IMR-90 (cell line): ENCODE data around the gene CCT5. TPM values are rescaled to one million over a fixed set of nuclear protein-coding genes. Genes with fewer than 3 reads are reported as not detected.

ENCODE experiments used
- ATAC-seq: fragments of 200-7000 bp; cut with Tn5 transposase; 2 replicates; pipeline ENCODE4 v1.9.1; 2020; ENCODE audit warnings: low read depth, mild to moderate bottlenecking, moderate library complexity
- BruUV-seq: library from RNA; stranded (reverse); fragments of 400-500 nt; replicated peaks from 2 replicates; lab custom pipeline; 2021; lab: Mats Ljungman, UMichigan
- CTCF ChIA-PET: fragments of 300-600 bp; formaldehyde crosslinking; extraction: SDS; loops from one replicate; lab custom pipeline; 2021; ENCODE audit warnings: antibody characterized with exemption; lab: Yijun Ruan, JAX
- POLR2A ChIA-PET: fragments of 300-600 bp; sonication (Branson Sonifier 250); formaldehyde crosslinking; loops from one replicate; lab custom pipeline; 2022; ENCODE audit warnings: antibody characterized with exemption; ENCODE audit not compliant: unreplicated experiment; lab: Charles Lee
- DNase-seq: peaks from one replicate; pipeline ENCODE4 v3.0.0; 2013
- H2AFZ ChIP-seq: replicated peaks from 2 replicates; pipeline ENCODE3; 2013; ENCODE audit warnings: low read length, mild to moderate bottlenecking; ENCODE audit not compliant: poor library complexity
- H2AK5ac ChIP-seq: 2 replicates; pipeline ENCODE4 v1.6.1; 2013; ENCODE audit warnings: low read depth, low read length, inconsistent platforms
- H2AK9ac ChIP-seq: replicated peaks from 2 replicates; pipeline ENCODE3; 2013; ENCODE audit warnings: mild to moderate bottlenecking, low read depth, low read length, moderate library complexity; ENCODE audit not compliant: poor library complexity
- H2BK120ac ChIP-seq: 2 replicates; pipeline ENCODE4 v1.6.1; 2013; ENCODE audit warnings: low read depth, low read length, inconsistent platforms
- H2BK15ac ChIP-seq: 3 replicates; pipeline ENCODE4 v1.6.1; 2013; ENCODE audit warnings: low read depth, low read length, inconsistent platforms
- H2BK20ac ChIP-seq: 2 replicates; pipeline ENCODE4 v1.6.1; 2013; ENCODE audit warnings: low read depth, mild to moderate bottlenecking, inconsistent platforms, low read length, moderate library complexity
- H2BK5ac ChIP-seq: 2 replicates; pipeline ENCODE4 v1.6.1; 2013; ENCODE audit warnings: mild to moderate bottlenecking, low read depth, low read length, inconsistent platforms; ENCODE audit not compliant: poor library complexity, severe bottlenecking
- H3K14ac ChIP-seq: replicated peaks from 2 replicates; pipeline ENCODE4 v1.6.1; 2013; ENCODE audit warnings: low read depth, low read length, inconsistent platforms
- H3K18ac ChIP-seq: 2 replicates; pipeline ENCODE4 v1.6.1; 2013; ENCODE audit warnings: low read depth, low read length, control low read depth
- H3K23ac ChIP-seq: 2 replicates; pipeline ENCODE4 v1.6.1; 2013; ENCODE audit warnings: low read depth, low read length, inconsistent platforms
- H3K27ac ChIP-seq: 2 replicates; pipeline ENCODE4 v1.5.1; 2013; ENCODE audit warnings: mild to moderate bottlenecking, control low read depth, low read length; ENCODE audit not compliant: insufficient read depth
- H3K27me3 ChIP-seq: 2 replicates; pipeline ENCODE4 v1.6.1; 2013; ENCODE audit warnings: low read length; ENCODE audit not compliant: control insufficient read depth, insufficient read depth
- H3K36me3 ChIP-seq: 2 replicates; pipeline ENCODE4 v1.6.1; 2013; ENCODE audit warnings: low read length, mixed read lengths; ENCODE audit not compliant: control insufficient read depth, insufficient read depth
- H3K4ac ChIP-seq: 2 replicates; pipeline ENCODE4 v1.6.1; 2013; ENCODE audit warnings: low read depth, low read length, inconsistent platforms
- H3K4me1 ChIP-seq: 2 replicates; pipeline ENCODE4 v1.6.1; 2013; ENCODE audit warnings: low read length, mixed read lengths; ENCODE audit not compliant: control insufficient read depth, insufficient read depth
- H3K4me2 ChIP-seq: 2 replicates; pipeline ENCODE4 v1.6.1; 2013; ENCODE audit warnings: low read depth, mild to moderate bottlenecking, control low read depth, low read length, moderate library complexity
- H3K4me3 ChIP-seq: 2 replicates; pipeline ENCODE4 v1.5.1; 2013; ENCODE audit warnings: low read depth, mild to moderate bottlenecking, control low read depth, low read length, moderate library complexity; ENCODE audit not compliant: insufficient read depth
- H3K56ac ChIP-seq: 2 replicates; pipeline ENCODE4 v1.6.1; 2013; ENCODE audit warnings: low read length, inconsistent platforms; ENCODE audit not compliant: insufficient read depth; ENCODE audit errors: extremely low read depth
- H3K79me1 ChIP-seq, 2 experiments: 2 replicates each; pipeline ENCODE4 v1.6.1; 2013; ENCODE audit warnings: low read length in 2 of 2, inconsistent platforms in 1 of 2, low read depth in 1 of 2
- H3K9ac ChIP-seq: 2 replicates; pipeline ENCODE4 v1.6.1; 2013; ENCODE audit warnings: low read depth, low read length, control low read depth
- H3K9me1 ChIP-seq: 2 replicates; pipeline ENCODE4 v1.6.1; 2013; ENCODE audit warnings: low read length, inconsistent platforms; ENCODE audit not compliant: insufficient read depth
- H3K9me3 ChIP-seq: 2 replicates; pipeline ENCODE4 v1.6.1; 2013; ENCODE audit warnings: low read length; ENCODE audit not compliant: control insufficient read depth, insufficient read depth
- H4K20me1 ChIP-seq: 2 replicates; pipeline ENCODE4 v1.6.1; 2013; ENCODE audit warnings: low read length, inconsistent platforms; ENCODE audit not compliant: insufficient read depth
- H4K5ac ChIP-seq: 2 replicates; pipeline ENCODE4 v1.6.1; 2013; ENCODE audit warnings: mild to moderate bottlenecking, low read depth, low read length, control low read depth
- H4K8ac ChIP-seq, 2 experiments: 2 replicates each; pipeline ENCODE4 v1.6.1; 2013; ENCODE audit warnings: low read depth in 2 of 2, low read length in 2 of 2, control low read depth in 1 of 2, inconsistent platforms in 1 of 2
- H4K91ac ChIP-seq: 2 replicates; pipeline ENCODE4 v1.6.1; 2013; ENCODE audit warnings: low read depth, low read length, inconsistent platforms; ENCODE audit not compliant: insufficient read depth
- CHD1 ChIP-seq: IDR thresholded peaks from 2 replicates; pipeline ENCODE4 v1.6.1; 2012; ENCODE audit warnings: low read depth, low read length, improper control_type of control experiment
- FOS ChIP-seq: fragments of 150-350 bp; IDR thresholded peaks from 2 replicates; pipeline ENCODE4 v1.6.1; 2016; ENCODE audit warnings: low read depth, low read length
- MAFK ChIP-seq: IDR thresholded peaks from 2 replicates; pipeline ENCODE4 v1.6.1; 2012; ENCODE audit warnings: low read depth, low read length, improper control_type of control experiment
- NFE2L2 ChIP-seq: fragments of 150-350 bp; IDR thresholded peaks from 2 replicates; pipeline ENCODE4 v1.6.1; 2016; ENCODE audit warnings: low read depth, mild to moderate bottlenecking, low read length
- RCOR1 ChIP-seq: IDR thresholded peaks from 2 replicates; pipeline ENCODE4 v1.6.1; 2012; ENCODE audit warnings: mild to moderate bottlenecking, low read length, improper control_type of control experiment; ENCODE audit not compliant: insufficient replicate concordance
- RFX5 ChIP-seq: IDR thresholded peaks from 2 replicates; pipeline ENCODE4 v1.8.0; 2012; ENCODE audit warnings: low read depth, mild to moderate bottlenecking, low read length, moderate library complexity
- WGBS, 2 experiments: methylation state at CpG; one replicate each; pipeline versions ENCODE4 v1.1.5 to v1.1.7; 2013; ENCODE audit warnings: missing lambda C conversion rate in 2 of 2; ENCODE audit not compliant: insufficient read length in 1 of 2; ENCODE audit errors: extremely low coverage in 2 of 2; 5-methylcytosine and 5-hydroxymethylcytosine counted together
- dilution Hi-C: fragments of 300-500 bp; cut with HindIII; formaldehyde crosslinking; loops from one replicate; pipeline ENCODE4 v1.14.3; 2018; ENCODE audit warnings: low sequenced_read_pairs; ENCODE audit not compliant: unreplicated experiment
- in situ Hi-C: fragments of 300-500 bp; cut with MboI; formaldehyde crosslinking; loops from 3 replicates; pipeline ENCODE4 v1.14.3; 2019; ENCODE audit warnings: low sequenced_read_pairs, inconsistent platforms, mixed read lengths
- intact Hi-C: fragments of 100-400 bp; cut with micrococcal nuclease; formaldehyde crosslinking; loops from 2 replicates; pipeline ENCODE4 v1.10.0; 2022
- polyA plus RNA-seq, 3 experiments: library from polyadenylated mRNA; depleted of rRNA; stranded (reverse); fragments of >200 nt; gene quantifications; 2 replicates each; pipeline ENCODE4 v1.2.3, GENCODE V29; 2012; ENCODE audit warnings: low replicate concordance in 1 of 3
- total RNA-seq: library from RNA; depleted of rRNA; stranded (reverse); fragments of >200 nt; gene quantifications from 2 replicates; pipeline ENCODE4 v1.2.3, GENCODE V29; 2012

CCT5 gene
- total and polyA plus RNA-seq, 2 of the 4 experiments (the other 2 are of a cell fraction): 358 to 481 TPM

DNA sequence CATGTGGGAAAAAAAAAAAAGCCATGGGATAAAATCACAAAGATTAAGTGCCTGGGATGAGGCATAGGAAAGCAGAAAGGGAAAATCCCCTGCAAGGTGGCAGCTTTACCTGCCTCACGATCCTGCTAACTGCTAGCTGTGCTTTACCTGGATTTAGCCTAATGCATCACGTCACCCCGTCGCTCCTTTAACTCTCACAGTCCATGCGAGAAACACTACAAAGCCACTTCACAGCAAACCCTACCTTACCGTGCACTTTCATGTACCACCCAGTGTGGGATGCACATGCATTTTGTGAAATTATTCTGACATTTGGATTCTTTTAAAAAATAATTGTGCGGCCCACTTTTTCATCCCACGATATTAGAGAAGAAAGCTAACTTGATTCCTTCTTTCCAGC, 31.4 kb upstream of the CCT5 start:
- no peak for TF ChIP-seq NFE2L2
- TF ChIP-seq RCOR1: no peak
- no peak for TF ChIP-seq FOS
- no peak for TF ChIP-seq RFX5
- TF ChIP-seq MAFK: no peak
- TF ChIP-seq CHD1: no peak
- H2AK9ac ChIP-seq: no peak overlapping the region
- no peaks in the 10 kb centered on the region for H3K36me3 ChIP-seq
- H3K27me3 ChIP-seq: no peaks in the 10 kb centered on the region
- no peak overlapping the region for H3K14ac ChIP-seq
- H3K18ac ChIP-seq: no peak overlapping the region
- H3K9me1 ChIP-seq: peaks cover 9% of the 10 kb centered on the region
- H3K27ac ChIP-seq: no peak overlapping the region
- no peak overlapping the region for H2BK15ac ChIP-seq
- ChIA-PET POLR2A (no interaction called here), CTCF (no interaction called here)
- no peak overlapping the region for H2BK20ac ChIP-seq
- ATAC-seq: no peak
- no peak overlapping the region for H4K91ac ChIP-seq
- DNase-seq: no peak
- H3K79me1 ChIP-seq: no peaks in the 10 kb centered on the region
- in situ Hi-C loops (no loop called here), intact Hi-C loops (loop anchor here (5.0 kb wide), 1 partner anchor 1049 kb away; no protein-coding TSS in a partner anchor), dilution Hi-C loops (no loop called here)
- no peak overlapping the region for H2AFZ ChIP-seq
- H4K5ac ChIP-seq: no peak overlapping the region
- H4K8ac ChIP-seq: no peak overlapping the region
- no peak overlapping the region for H2BK5ac ChIP-seq
- no peak overlapping the region for H3K56ac ChIP-seq
- H3K4me2 ChIP-seq: no peak overlapping the region
- no peak overlapping the region for H3K4me3 ChIP-seq
- no peak overlapping the region for H3K4ac ChIP-seq
- H3K9me3 ChIP-seq: no peaks in the 10 kb centered on the region
- no peak overlapping the region for H2AK5ac ChIP-seq
- H3K23ac ChIP-seq: no peak overlapping the region
- BruUV-seq: no TSS peak
- WGBS, 2 experiments: 90% methylated on average over 3 of the region's 8 CpGs; no CpG with 5 or more reads in 1 of the 2 experiments
- no peaks in the 10 kb centered on the region for H4K20me1 ChIP-seq
- no peak overlapping the region for H2BK120ac ChIP-seq
- no peak overlapping the region for H3K9ac ChIP-seq
- H3K4me1 ChIP-seq: peaks cover 7% of the 10 kb centered on the region
